GM21825 (cell line): ENCODE measurements around the gene CPVL.
"Not testable (repeated sequence)": the region's sequence is repeated elsewhere in the genome, so short reads cannot be mapped to it uniquely, and the experiment has no call there.

Source experiments
- ATAC-seq: cut with Tn5 transposase; IDR thresholded peaks from one replicate; pipeline ENCODE4 v1.9.1; 2021; ENCODE audit warnings: mild to moderate bottlenecking, moderate library complexity; ENCODE audit not compliant: unreplicated experiment

The CPVL gene

GRCh38 chr7:29122081-29122480 lies 24.3 kb downstream of the CPVL start:
- ATAC-seq, result no peak

DNA sequence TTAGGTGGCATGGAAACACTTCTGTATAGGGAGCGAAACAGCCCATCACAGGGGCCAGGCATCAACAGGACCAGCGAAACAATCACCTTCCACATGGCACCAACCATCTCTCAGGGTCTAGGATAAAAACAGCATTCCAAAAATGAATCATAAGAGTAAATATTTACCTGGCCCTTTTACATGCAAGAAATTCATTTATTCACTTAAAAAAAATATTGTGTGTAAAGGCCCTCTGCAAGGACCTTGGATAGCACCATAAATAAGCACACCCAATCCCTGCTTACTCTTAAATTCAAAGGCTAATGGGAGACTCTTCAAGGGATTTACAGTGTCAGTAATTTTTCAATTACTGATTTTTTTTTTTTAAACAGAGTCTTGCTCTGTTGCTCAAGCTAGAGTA lies 25.4 kb downstream of the CPVL start:
- no peak for ATAC-seq

DNA sequence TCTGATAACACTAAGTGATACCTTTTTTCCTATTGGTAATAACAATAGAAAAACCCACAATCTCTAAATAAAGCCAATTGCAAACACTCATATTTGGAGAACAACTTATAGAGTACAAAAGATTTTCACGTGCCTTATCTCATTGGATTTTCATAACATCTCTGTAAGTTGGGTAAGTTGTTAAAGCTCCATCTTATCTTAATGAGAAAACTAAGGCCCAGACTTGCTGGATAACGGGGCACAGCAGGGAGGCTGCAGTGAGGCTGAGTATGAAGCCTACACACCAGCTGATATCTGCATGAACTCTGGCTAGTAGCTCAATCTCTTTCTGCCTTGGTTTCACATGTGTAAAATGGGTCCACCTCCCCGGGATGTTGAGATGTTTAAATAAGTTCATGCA lies 26.8 kb downstream of the CPVL start:
- no peak for ATAC-seq

DNA sequence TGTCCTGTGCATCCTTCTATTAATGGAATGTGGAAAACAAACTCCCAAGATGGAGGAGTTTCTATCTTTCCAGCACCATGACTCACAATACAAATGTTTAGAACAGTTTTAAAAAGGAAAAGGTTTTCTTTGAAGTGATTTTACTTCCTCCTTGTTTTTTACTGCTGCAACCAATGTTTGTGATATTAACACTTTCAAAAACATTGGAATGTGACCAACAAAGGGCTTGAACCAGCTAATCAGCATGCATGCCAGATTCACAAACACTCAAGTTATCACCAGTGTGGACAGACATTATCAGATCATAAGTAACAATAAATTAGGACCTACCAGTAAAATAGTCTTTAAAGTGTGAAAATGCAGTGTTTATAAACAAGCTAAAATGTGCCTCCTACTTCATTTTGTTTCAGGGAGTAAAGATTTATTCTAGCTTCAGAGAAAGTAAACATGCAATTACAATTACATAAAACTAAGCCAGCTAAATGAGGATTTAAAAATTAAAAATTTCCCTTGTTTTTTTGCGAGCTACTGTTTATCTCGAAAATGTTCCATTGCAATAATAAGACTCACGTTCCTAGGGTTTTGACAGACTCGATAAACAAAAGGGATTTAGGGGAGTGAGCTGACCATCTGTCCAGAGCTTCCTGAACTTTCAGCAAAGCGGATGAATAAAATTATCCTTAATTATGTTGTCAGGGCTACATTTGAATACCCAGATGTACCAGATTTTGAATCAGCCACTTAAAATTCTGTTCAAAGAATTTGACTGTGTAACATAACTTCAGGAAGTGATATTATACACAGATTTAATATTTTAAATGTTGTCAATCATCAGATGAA lies 29.8 kb downstream of the CPVL start:
- no peak for ATAC-seq

DNA sequence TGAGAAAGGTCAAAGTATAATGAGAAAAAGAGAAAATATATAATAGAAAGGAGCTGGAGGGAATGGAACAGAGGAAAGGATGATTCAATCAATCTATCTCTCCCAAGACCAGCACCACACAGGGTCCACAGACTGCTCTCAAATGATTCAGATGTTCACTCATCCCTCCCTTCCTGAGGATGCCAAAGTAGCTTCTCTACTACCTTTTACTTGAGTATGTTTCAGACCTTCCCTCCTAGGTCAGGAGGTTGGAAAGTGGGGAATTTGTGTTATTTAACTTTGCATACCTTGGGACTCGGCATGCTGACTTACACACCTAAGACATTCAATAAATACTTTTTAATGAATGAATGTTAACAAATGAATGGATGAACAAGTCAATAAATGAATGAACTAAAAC lies 30.6 kb downstream of the CPVL start:
- no peak for ATAC-seq

DNA sequence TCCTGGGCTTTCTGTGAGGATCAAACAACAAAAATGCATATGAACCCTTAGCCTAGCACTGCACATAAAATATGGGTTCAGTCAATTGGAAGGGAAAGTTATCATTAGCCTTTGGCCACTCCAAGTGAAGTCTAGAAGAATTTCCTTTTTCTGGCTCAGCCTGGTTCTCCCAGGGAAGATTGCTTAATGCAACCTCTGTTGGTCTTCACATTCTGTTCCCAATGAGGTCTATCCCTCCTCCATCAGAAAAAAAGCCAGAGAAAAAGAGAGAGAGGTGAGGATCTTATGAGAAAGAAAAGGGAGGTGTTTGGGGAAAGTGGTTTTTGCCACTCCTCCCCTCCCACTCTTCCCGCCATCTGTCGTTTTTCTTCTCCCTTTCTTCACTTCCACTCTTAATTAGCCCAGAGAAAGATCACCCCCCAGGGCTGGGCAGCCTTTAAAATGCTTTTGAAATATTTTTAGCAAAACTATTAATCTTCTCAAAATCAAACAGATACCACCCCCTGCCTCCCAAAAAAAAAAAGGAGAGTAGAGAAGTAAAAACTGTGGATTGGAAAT lies 31.1 kb downstream of the CPVL start:
- no peak for ATAC-seq

GRCh38 chr7:29114266-29114665 lies 32.1 kb downstream of the CPVL start:
- not testable (repeated sequence) for ATAC-seq

DNA sequence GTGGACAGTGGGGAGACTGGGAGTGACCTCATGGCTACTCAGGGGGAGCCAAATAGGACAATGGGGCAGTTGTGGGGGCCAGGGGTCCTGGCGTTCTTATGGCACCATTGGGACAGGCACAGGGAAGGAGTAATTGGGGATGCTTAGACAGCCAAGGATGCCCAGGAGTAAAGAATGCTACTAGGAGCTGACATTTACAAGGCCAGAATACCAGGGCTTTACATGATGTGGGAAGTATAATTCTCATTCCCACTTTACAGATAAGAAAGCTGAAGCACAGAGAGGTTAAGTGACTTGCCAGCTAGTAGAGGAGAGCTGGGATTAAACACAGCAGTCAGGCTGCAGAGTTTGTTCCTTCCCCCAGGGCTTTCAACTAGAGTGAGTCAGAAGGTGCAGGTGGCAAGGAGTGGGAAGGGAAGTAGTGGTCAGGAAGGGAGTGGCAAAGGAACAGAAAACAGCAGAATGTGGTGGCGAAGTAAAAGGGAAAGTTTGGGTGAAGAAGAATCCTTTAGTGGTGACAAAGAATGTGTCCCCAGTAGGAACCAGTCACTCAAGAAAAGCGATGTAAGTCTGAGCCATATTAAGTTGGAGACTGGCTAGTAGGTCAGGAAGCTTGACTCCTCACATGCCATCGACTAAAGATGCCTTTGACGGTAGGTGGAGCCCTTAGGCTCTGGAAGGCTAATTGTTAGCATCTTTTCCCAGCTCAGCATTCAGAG lies 32.8 kb downstream of the CPVL start:
- no peak for ATAC-seq

- ATAC-seq, result no peak
Measured at GRCh38 chr7:29112721-29113120, 33.6 kb downstream of the CPVL start.

- ATAC-seq, result no peak
Measured at GRCh38 chr7:29109899-29110298, 36.4 kb downstream of the CPVL start.

GRCh38 chr7:29109358-29109757 lies 37.0 kb downstream of the CPVL start:
- ATAC-seq, result no peak

DNA sequence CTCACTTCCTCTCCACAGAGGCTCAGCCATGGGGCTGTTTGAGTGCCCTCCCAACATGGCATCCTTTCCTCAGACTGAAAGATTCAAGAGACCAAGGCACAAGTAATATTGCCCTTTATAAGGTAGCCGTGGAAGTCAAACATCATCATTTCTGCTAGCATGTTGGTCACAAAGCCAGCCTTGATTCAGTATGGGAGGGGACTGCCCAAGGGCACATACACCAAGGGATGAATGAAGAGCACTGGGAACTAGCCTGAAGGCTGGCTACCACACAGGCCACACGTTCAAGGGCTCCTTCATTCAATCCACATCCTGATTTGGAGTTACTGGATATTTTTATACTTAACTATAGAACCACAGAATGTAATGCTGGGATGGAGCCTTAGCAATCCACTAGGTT lies 39.3 kb downstream of the CPVL start:
- ATAC-seq, result no peak

GRCh38 chr7:29106669-29106988 lies 39.7 kb downstream of the CPVL start:
- no peak for ATAC-seq

GRCh38 chr7:29105752-29106668 lies 40.3 kb downstream of the CPVL start:
- ATAC-seq, result no peak

DNA sequence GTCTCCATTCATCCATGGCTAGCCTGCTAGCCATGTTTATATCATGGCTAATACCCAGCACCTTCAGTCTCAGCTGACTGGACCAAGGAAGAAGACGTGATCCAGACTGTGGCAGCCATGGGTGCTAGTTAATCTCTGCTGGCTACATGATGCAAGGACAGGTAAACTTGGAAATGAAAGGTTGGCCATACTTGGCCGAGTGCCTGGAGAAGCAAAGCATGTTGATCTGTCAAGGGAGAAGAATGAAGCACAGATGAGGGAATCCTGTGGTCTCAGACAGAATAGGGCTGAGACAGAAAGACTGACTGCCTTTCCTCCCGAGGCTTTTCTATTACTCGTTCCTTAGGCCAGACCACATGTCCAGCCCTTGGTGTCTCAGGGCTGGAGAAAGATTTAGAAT lies 41.1 kb downstream of the CPVL start:
- no peak for ATAC-seq

GRCh38 chr7:29102558-29103151 lies 43.7 kb downstream of the CPVL start:
- no peak for ATAC-seq

DNA sequence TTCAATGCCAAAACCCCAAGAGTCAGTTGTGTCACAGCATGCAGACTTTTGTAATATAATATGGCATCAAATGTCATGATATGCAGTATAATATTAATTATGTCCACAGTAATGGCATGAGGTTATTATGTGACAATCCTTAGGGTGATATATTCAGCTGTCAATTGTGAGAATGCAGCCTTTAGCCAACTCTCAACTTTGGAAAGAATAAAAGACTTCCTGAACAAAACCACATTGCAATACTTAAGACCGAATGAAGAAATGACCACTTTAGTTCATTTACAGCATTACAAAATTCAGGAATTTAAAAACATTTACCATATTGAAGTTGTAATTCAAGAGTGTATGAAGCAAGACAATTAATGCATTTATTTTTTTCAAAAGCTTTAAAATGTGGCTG lies 45.4 kb downstream of the CPVL start:
- ATAC-seq, result no peak

- ATAC-seq, result no peak
Measured at GRCh38 chr7:29099896-29100847, 46.2 kb downstream of the CPVL start.

DNA sequence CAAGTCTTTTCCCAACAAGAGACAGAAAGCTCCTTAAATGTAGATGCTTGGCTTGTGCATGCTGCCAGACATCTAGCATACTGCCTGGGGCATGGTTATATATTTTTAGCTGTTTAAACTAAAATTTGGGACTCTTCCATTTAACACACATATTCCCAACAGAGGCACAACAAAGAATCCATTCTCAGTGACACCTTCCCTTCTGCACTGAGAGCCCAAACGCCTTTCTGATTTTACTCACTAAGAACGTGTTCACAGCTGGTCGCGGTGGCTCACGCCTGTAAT lies 49.9 kb downstream of the CPVL start:
- ATAC-seq, result no peak
